HepG2 (cell line): ENCODE results near the gene CD177. TPM values are rescaled to one million over a fixed set of nuclear protein-coding genes. Genes with fewer than 3 reads are reported as not detected.
"Not testable (repeated sequence)": the region's sequence is repeated elsewhere in the genome, so short reads cannot be mapped to it uniquely, and the experiment has no call there.

ENCODE experiments used
- ATAC-seq: fragments of 200-7000 bp; cut with Tn5 transposase; 3 replicates; pipeline ENCODE4 v1.9.1; 2020; ENCODE audit warnings: mild to moderate bottlenecking, moderate library complexity
- BruUV-seq: library from RNA; stranded (reverse); fragments of 400-500 nt; replicated peaks from 2 replicates; lab custom pipeline; 2021; lab: Mats Ljungman, UMichigan
- CTCF ChIA-PET: fragments of 300-600 bp; formaldehyde crosslinking; extraction: SDS; loops from one replicate; lab custom pipeline; 2021; ENCODE audit warnings: low total read pairs, inconsistent platforms, low intra/inter-chr PET ratio; lab: Yijun Ruan, JAX
- POLR2A ChIA-PET: fragments of 350-600 bp; sonication (Branson Sonifier 250); formaldehyde crosslinking; loops from one replicate; lab custom pipeline; 2020; ENCODE audit warnings: antibody characterized with exemption, inconsistent platforms; lab: Yijun Ruan, JAX
- DNase-seq: peaks from one replicate; pipeline ENCODE4 v3.0.0-alpha.2; 2015; ENCODE audit warnings: low spot score
- FAIRE-seq: peaks from 3 replicates; lab custom pipeline; 2011; peaks lifted over from hg19 to GRCh38; lab: Jason Lieb, UNC
- H2AFZ ChIP-seq: one replicate; pipeline ENCODE4 v1.6.1; 2011; ENCODE audit warnings: low read length, inconsistent platforms
- H3K27ac ChIP-seq: fragments of 300-600 bp; 3 replicates; pipeline ENCODE4 v1.8.0; 2011; ENCODE audit warnings: mixed run types, mild to moderate bottlenecking, mixed read lengths, low read length, inconsistent platforms; ENCODE audit not compliant: insufficient read depth; ENCODE audit errors: extremely low read length
- H3K27me3 ChIP-seq, 2 experiments: fragments of 200-600 bp in 1 of 2; 2 replicates in 1 of 2; 3 replicates in 1 of 2; pipeline versions ENCODE4 v1.6.0 to v1.8.0; 2011; ENCODE audit warnings: low read length in 2 of 2, mild to moderate bottlenecking in 2 of 2, moderate library complexity in 2 of 2, inconsistent platforms in 1 of 2; ENCODE audit not compliant: insufficient read depth in 2 of 2, control insufficient read depth in 1 of 2
- H3K36me3 ChIP-seq, 2 experiments: fragments of 200-600 bp in 1 of 2; replicated peaks in 1 of 2; 2 replicates in 1 of 2; 3 replicates in 1 of 2; pipeline versions ENCODE4 v1.5.1 to v1.8.0; 2011; ENCODE audit warnings: low read length in 2 of 2, inconsistent platforms in 1 of 2; ENCODE audit not compliant: insufficient read depth in 2 of 2, control insufficient read depth in 1 of 2
- H3K4me1 ChIP-seq: 2 replicates; pipeline ENCODE4 v1.5.1; 2012; ENCODE audit warnings: low read length, inconsistent platforms; ENCODE audit not compliant: insufficient read depth
- H3K4me2 ChIP-seq: 2 replicates; pipeline ENCODE4 v1.6.0; 2011; ENCODE audit warnings: low read depth, low read length, inconsistent platforms
- H3K4me3 ChIP-seq, 3 experiments: fragments of 200-600 bp in 1 of 3; sonication (generic), shearing (Covaris generic) in 1 of 3; replicated peaks in 1 of 3; 2 replicates each; pipeline ENCODE4 v1.5.1; 2011 to 2016; ENCODE audit warnings: low read length in 3 of 3, inconsistent platforms in 2 of 3, low read depth in 2 of 3, mild to moderate bottlenecking in 2 of 3, control low read depth in 1 of 3, mixed read lengths in 1 of 3; ENCODE audit not compliant: insufficient read depth in 1 of 3
- H3K79me2 ChIP-seq: one replicate; pipeline ENCODE4 v1.6.1; 2011; ENCODE audit warnings: low read length, inconsistent platforms; ENCODE audit not compliant: insufficient read depth
- H3K9ac ChIP-seq: 2 replicates; pipeline ENCODE4 v1.6.0; 2011; ENCODE audit warnings: mild to moderate bottlenecking, low read depth, low read length, inconsistent platforms; ENCODE audit not compliant: insufficient read depth
- H3K9me3 ChIP-seq: 2 replicates; pipeline ENCODE4 v1.5.1; 2012; ENCODE audit warnings: mild to moderate bottlenecking, low read length
- H4K20me1 ChIP-seq: 2 replicates; pipeline ENCODE4 v1.6.0; 2011; ENCODE audit warnings: inconsistent platforms, mild to moderate bottlenecking, low read length, moderate library complexity; ENCODE audit not compliant: insufficient read depth
- CBX1 ChIP-seq: IDR thresholded peaks from one replicate; pipeline ENCODE4 v1.6.1; 2016; ENCODE audit warnings: antibody characterized with exemption, low read depth
- HMG20B ChIP-seq: conservative IDR thresholded peaks from 2 replicates; pipeline ENCODE4 v1.6.1; 2016; ENCODE audit warnings: missing genetic modification reagents, missing compliant biosample characterization
- KLF11 ChIP-seq: IDR thresholded peaks from 2 replicates; pipeline ENCODE4 v1.6.1; 2016; ENCODE audit warnings: missing compliant biosample characterization
- MAFK ChIP-seq, 2 experiments: IDR thresholded peaks in 1 of 2; conservative IDR thresholded peaks in 1 of 2; 2 replicates each; pipeline ENCODE4 v1.6.1; 2011; ENCODE audit warnings: improper control_type of control experiment in 2 of 2, low read length in 2 of 2
- NFATC3 ChIP-seq: sonication (generic); formaldehyde crosslinking; IDR thresholded peaks from 2 replicates; pipeline ENCODE4 v1.5.1; 2020; ENCODE audit warnings: mild to moderate bottlenecking, missing genetic modification reagents
- NFYB ChIP-seq: sonication (generic); formaldehyde crosslinking; IDR thresholded peaks from 2 replicates; pipeline ENCODE4 v1.4.0; 2020; ENCODE audit warnings: missing genetic modification reagents
- RXRB ChIP-seq: IDR thresholded peaks from 2 replicates; pipeline ENCODE4 v1.6.1; 2016; ENCODE audit warnings: borderline replicate concordance, missing genetic modification reagents, missing compliant biosample characterization
- ZFYVE20 ChIP-seq: sonication (generic); formaldehyde crosslinking; IDR thresholded peaks from 2 replicates; pipeline ENCODE4 v1.8.0; 2023; ENCODE audit warnings: low read depth, mild to moderate bottlenecking, moderate library complexity, missing genetic modification reagents, borderline replicate concordance
- ZNF232 ChIP-seq: sonication (generic); formaldehyde crosslinking; IDR thresholded peaks from 2 replicates; pipeline ENCODE4 v1.4.0; 2020; ENCODE audit warnings: missing genetic modification reagents, borderline replicate concordance
- WGBS: methylation state at CpG from one replicate; pipeline ENCODE4 v1.1.6; 2017; ENCODE audit warnings: low lambda C conversion rate; 5-methylcytosine and 5-hydroxymethylcytosine counted together
- in situ Hi-C: cut with HindIII; loops from 2 replicates; pipeline ENCODE4 v1.10.0; 2017; ENCODE audit warnings: low pct_unique_long_range_greater_than_20kb; ENCODE audit not compliant: extremely low pct_ligation_motif_present
- intact Hi-C: fragments of 100-400 bp; cut with micrococcal nuclease; formaldehyde crosslinking; loops from one replicate; pipeline ENCODE4 v1.10.0; 2022; ENCODE audit not compliant: unreplicated experiment
- polyA plus RNA-seq, 8 experiments: library from polyadenylated mRNA; depleted of rRNA in 3 of 8; stranded (reverse) in 7 of 8; unstranded in 1 of 8; fragments of >200 nt; fragmentation: Illumina TruSeq in 4 of 8; extraction: Trizol in 4 of 8; gene quantifications; 2 replicates each; pipeline versions ENCODE4 v1.2.1 to v1.2.3, GENCODE V29; 2011 to 2016; ENCODE audit warnings: low read depth in 4 of 8, missing spikeins in 1 of 8, mixed read lengths in 1 of 8; ENCODE audit not compliant: insufficient read depth in 1 of 8
- total RNA-seq, 5 experiments: library from RNA; depleted of rRNA; stranded (reverse); fragments of >200 nt; fragmentation: Illumina TruSeq; extraction: Trizol; gene quantifications; 2 replicates each; pipeline ENCODE4 v1.2.3, GENCODE V29; 2016; ENCODE audit warnings: low read depth in 1 of 5
- TF ChIP-seq, protein P1 (sequence below), 2 experiments: fragments of 450-650 bp in 1 of 2; sonication (generic) in 1 of 2; formaldehyde crosslinking in 1 of 2; IDR thresholded peaks; 2 replicates each; pipeline versions ENCODE4 v1.6.1 to v1.8.0; 2016 to 2022; ENCODE audit warnings: antibody characterized with exemption in 1 of 2, mild to moderate bottlenecking in 1 of 2, missing genetic modification reagents in 1 of 2

Gene CD177
- total and polyA plus RNA-seq, 2 of the 13 experiments (the other 11 are each of a cell fraction or from before 2014, with no cell fraction given) = not detected

DNA sequence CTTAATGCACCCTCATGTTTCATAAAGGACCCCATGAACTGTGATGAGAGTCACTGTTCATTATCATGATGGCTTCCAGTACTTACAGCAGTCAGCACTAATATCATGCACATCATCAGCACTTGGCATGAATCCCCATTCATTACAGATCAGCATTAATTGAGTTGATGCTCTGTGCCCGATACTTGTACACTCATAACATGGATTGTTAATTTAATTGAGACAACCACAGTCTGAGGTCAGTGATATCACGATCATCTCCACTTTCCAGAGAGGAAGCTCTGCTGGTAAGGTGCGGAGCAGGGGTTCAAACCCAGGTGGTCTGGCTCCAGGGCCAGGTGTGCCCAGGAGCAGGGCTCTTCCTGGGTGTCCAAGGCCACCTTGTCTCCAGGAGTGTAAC lies 40.0 kb downstream of the CD177 start:
- H4K20me1 ChIP-seq, H3K9ac ChIP-seq, CTCF ChIA-PET, in situ Hi-C loops, intact Hi-C loops, BruUV-seq, H3K79me2 ChIP-seq, H3K27me3 ChIP-seq, H2AFZ ChIP-seq, FAIRE-seq, DNase-seq, H3K36me3 ChIP-seq, POLR2A ChIA-PET, H3K9me3 ChIP-seq, ATAC-seq, H3K4me3 ChIP-seq, H3K27ac ChIP-seq, H3K4me2 ChIP-seq, H3K4me1 ChIP-seq: not testable (repeated sequence)
- WGBS = no CpG with 5 or more reads among the region's 3 CpGs

DNA sequence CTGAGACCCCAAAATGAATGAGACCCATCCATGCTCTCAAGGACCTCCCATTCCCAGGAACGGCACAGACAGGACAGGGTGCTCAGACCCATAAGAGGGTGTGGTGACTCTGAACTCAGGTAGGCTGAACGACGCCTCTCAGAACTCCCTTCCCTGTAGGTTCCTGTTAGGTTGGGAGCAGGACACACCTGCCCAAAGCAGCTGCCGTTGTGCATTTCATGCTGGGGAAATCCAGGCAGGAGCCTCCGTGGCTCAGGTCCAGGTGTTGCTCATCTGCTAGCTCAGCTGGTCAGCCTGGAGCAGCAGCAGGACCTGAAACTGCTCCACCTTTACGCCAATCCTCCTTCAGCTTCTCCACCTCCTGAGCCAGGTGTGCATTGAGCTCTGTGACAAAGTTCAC lies 42.1 kb downstream of the CD177 start:
- H3K9ac ChIP-seq = no peak overlapping the region
- no peak overlapping the region for H3K4me2 ChIP-seq
- ChIA-PET POLR2A (no interaction called here), CTCF (no interaction called here)
- FAIRE-seq = no peak
- no peaks in the 10 kb centered on the region for H4K20me1 ChIP-seq
- no peak for DNase-seq
- no peak overlapping the region for H2AFZ ChIP-seq
- H3K27ac ChIP-seq = no peak overlapping the region
- no peaks in the 10 kb centered on the region for H3K27me3 ChIP-seq
- H3K9me3 ChIP-seq = no peaks in the 10 kb centered on the region
- in situ Hi-C loops = no loop called here
- no TSS peak for BruUV-seq
- no peak overlapping the region for H3K4me3 ChIP-seq
- ATAC-seq = no peak
- H3K36me3 ChIP-seq = no peaks in the 10 kb centered on the region
- H3K4me1 ChIP-seq = no peaks in the 10 kb centered on the region
- H3K79me2 ChIP-seq = no peaks in the 10 kb centered on the region
- intact Hi-C loops = no loop called here
- WGBS = no CpG with 5 or more reads among the region's 6 CpGs
- TF ChIP-seq, protein P1, sequence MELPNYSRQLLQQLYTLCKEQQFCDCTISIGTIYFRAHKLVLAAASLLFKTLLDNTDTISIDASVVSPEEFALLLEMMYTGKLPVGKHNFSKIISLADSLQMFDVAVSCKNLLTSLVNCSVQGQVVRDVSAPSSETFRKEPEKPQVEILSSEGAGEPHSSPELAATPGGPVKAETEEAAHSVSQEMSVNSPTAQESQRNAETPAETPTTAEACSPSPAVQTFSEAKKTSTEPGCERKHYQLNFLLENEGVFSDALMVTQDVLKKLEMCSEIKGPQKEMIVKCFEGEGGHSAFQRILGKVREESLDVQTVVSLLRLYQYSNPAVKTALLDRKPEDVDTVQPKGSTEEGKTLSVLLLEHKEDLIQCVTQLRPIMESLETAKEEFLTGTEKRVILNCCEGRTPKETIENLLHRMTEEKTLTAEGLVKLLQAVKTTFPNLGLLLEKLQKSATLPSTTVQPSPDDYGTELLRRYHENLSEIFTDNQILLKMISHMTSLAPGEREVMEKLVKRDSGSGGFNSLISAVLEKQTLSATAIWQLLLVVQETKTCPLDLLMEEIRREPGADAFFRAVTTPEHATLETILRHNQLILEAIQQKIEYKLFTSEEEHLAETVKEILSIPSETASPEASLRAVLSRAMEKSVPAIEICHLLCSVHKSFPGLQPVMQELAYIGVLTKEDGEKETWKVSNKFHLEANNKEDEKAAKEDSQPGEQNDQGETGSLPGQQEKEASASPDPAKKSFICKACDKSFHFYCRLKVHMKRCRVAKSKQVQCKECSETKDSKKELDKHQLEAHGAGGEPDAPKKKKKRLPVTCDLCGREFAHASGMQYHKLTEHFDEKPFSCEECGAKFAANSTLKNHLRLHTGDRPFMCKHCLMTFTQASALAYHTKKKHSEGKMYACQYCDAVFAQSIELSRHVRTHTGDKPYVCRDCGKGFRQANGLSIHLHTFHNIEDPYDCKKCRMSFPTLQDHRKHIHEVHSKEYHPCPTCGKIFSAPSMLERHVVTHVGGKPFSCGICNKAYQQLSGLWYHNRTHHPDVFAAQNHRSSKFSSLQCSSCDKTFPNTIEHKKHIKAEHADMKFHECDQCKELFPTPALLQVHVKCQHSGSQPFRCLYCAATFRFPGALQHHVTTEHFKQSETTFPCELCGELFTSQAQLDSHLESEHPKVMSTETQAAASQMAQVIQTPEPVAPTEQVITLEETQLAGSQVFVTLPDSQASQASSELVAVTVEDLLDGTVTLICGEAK (IDR thresholded peaks at IDR 0.05) = no peak
- TF ChIP-seq, protein P1 (CRISPR knock-in tag; IDR thresholded peaks at IDR 0.05) = no peak
- TF ChIP-seq ZNF232 (CRISPR knock-in tag) (no peak), CBX1 (no peak), RXRB (no peak), NFATC3 (no peak), ZFYVE20 (CRISPR knock-in tag) (no peak), MAFK (conservative IDR thresholded peaks at IDR 0.05 in 1 of 2, IDR thresholded peaks at IDR 0.05 in 1 of 2; ENCODE audit: low read length in 2 of 2) (no peak), NFYB (CRISPR knock-in tag) (no peak), HMG20B (no peak), KLF11 (CRISPR knock-in tag) (no peak)
